ENCODE measurements around the gene MBTD1. TPM values are rescaled to one million over a fixed set of nuclear protein-coding genes. Genes with fewer than 3 reads are reported as not detected.
A peak's percentile ranks its signal among the peaks of the same experiment; 100 is the strongest.

Gene MBTD1
- total and polyA plus RNA-seq, 9 of the 15 experiments (the other 6 are each of a cell fraction or from before 2014, with no cell fraction given), result 2.1 to 26.3 (median 13.3) TPM

DNA sequence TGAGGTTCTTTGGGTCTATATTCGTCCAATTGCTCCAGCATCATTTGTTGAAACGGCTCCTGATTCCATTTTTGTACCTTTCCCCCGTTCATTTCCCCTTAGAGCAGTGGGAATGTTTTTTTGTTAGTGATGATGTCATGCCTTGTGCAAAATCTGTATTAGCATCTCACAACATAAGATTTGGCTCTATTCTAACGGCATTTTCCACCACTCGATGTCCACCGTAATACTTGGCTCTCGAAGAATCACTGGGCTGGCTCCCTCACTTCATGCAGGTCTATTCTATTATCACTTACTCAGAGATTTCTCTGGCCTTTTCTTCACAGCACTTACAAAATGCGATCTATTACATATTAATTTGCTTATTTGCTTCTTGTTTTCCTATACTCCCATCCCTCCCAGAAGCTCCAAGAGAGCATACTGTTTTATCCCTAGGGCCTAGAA is 107.1 kb downstream of the MBTD1 start (continued):
- TF ChIP-seq ZKSCAN8 (CRISPR knock-in tag; IDR thresholded peaks at IDR 0.05) (0 out of 2 replicates have a peak, but pooled peaks have one; percentile 16), MEF2A (IDR thresholded peaks at IDR 0.05; ENCODE audit: control insufficient read depth, low read depth, low read length) (no peak), CREBBP (IDR thresholded peaks at IDR 0.05; ENCODE audit: low read depth, low read length) (no peak), MAFG (tag; conservative IDR thresholded peaks at IDR 0.05) (0 out of 2 replicates have a peak, but pooled peaks have one; percentile 19), KDM1A (IDR thresholded peaks at IDR 0.05) (peak in 1 of 2 experiments; percentile 11; a peak in 1 of 4 replicates), JUND (IDR thresholded peaks at IDR 0.05; ENCODE audit: borderline replicate concordance, low read depth, low read length) (peak; percentile 70; the same call in 1 of the 2 replicates), JUND (tag; IDR thresholded peaks at IDR 0.05; ENCODE audit: borderline replicate concordance, low read depth, low read length) (no peak; the same call in 2 of the 3 replicates), ZNF384 (IDR thresholded peaks at IDR 0.05; ENCODE audit: low read depth, low read length) (peak; percentile 63), ZNF253 (CRISPR knock-in tag; conservative IDR thresholded peaks at IDR 0.05) (no peak)
- TF ChIP-seq, protein P1, sequence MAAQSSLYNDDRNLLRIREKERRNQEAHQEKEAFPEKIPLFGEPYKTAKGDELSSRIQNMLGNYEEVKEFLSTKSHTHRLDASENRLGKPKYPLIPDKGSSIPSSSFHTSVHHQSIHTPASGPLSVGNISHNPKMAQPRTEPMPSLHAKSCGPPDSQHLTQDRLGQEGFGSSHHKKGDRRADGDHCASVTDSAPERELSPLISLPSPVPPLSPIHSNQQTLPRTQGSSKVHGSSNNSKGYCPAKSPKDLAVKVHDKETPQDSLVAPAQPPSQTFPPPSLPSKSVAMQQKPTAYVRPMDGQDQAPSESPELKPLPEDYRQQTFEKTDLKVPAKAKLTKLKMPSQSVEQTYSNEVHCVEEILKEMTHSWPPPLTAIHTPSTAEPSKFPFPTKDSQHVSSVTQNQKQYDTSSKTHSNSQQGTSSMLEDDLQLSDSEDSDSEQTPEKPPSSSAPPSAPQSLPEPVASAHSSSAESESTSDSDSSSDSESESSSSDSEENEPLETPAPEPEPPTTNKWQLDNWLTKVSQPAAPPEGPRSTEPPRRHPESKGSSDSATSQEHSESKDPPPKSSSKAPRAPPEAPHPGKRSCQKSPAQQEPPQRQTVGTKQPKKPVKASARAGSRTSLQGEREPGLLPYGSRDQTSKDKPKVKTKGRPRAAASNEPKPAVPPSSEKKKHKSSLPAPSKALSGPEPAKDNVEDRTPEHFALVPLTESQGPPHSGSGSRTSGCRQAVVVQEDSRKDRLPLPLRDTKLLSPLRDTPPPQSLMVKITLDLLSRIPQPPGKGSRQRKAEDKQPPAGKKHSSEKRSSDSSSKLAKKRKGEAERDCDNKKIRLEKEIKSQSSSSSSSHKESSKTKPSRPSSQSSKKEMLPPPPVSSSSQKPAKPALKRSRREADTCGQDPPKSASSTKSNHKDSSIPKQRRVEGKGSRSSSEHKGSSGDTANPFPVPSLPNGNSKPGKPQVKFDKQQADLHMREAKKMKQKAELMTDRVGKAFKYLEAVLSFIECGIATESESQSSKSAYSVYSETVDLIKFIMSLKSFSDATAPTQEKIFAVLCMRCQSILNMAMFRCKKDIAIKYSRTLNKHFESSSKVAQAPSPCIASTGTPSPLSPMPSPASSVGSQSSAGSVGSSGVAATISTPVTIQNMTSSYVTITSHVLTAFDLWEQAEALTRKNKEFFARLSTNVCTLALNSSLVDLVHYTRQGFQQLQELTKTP (IDR thresholded peaks at IDR 0.05; ENCODE audit: low read depth in 1 of 2, partially characterized antibody in 2 of 2), result peak in 1 of 2 experiments; percentile 11
